Liver (tissue), 9 donors: ENCODE results near the gene DUT. TPM values are rescaled to one million over a fixed set of nuclear protein-coding genes. Genes with fewer than 3 reads are reported as not detected.

ENCODE experiments used
- DNase-seq: peaks from one replicate; pipeline ENCODE4 v3.0.0-alpha.2; 2017; ENCODE audit warnings: low spot score
- H3K27ac ChIP-seq, 2 donors: one replicate each; pipeline ENCODE4 v1.7.0; 2013; ENCODE audit warnings: inconsistent platforms in 2 of 2, low read length in 2 of 2, control low read depth in 1 of 2, low read depth in 1 of 2, mild to moderate bottlenecking in 1 of 2
- H3K27me3 ChIP-seq, 4 donors: one replicate each; pipeline versions ENCODE4 v1.6.1 to v1.7.0; 2013; ENCODE audit warnings: low read length in 3 of 4, inconsistent platforms in 1 of 4, mild to moderate bottlenecking in 1 of 4, moderate library complexity in 1 of 4; ENCODE audit not compliant: control insufficient read depth in 4 of 4, insufficient read depth in 4 of 4
- H3K36me3 ChIP-seq, 4 donors: one replicate each; pipeline versions ENCODE4 v1.6.1 to v1.7.0; 2013; ENCODE audit warnings: low read length in 3 of 4, mild to moderate bottlenecking in 3 of 4, low read depth in 1 of 4, moderate library complexity in 1 of 4; ENCODE audit not compliant: control insufficient read depth in 4 of 4, insufficient read depth in 3 of 4
- H3K4me1 ChIP-seq, 4 donors: one replicate each; pipeline versions ENCODE4 v1.6.1 to v1.7.0; 2013; ENCODE audit warnings: low read length in 3 of 4, mild to moderate bottlenecking in 3 of 4, moderate library complexity in 1 of 4; ENCODE audit not compliant: control insufficient read depth in 4 of 4, insufficient read depth in 4 of 4
- H3K4me3 ChIP-seq, 3 donors: one replicate each; pipeline versions ENCODE4 v1.6.1 to v1.7.0; 2013; ENCODE audit warnings: low read length in 3 of 3, control low read depth in 1 of 3, low read depth in 1 of 3, mild to moderate bottlenecking in 1 of 3
- H3K9ac ChIP-seq, 2 donors: one replicate each; pipeline ENCODE4 v1.7.0; 2013; ENCODE audit warnings: low read length in 2 of 2, mild to moderate bottlenecking in 2 of 2, moderate library complexity in 2 of 2, control low read depth in 1 of 2, low read depth in 1 of 2
- H3K9me3 ChIP-seq, 4 donors: one replicate each; pipeline versions ENCODE4 v1.6.1 to v1.7.0; 2013; ENCODE audit warnings: low read length in 3 of 4; ENCODE audit not compliant: control insufficient read depth in 4 of 4
- EGR1 ChIP-seq, 2 donors: IDR thresholded peaks; 2 replicates each; pipeline ENCODE4 v1.6.1; 2016 to 2018; ENCODE audit warnings: antibody characterized with exemption in 2 of 2, low read depth in 2 of 2
- FOXA1 ChIP-seq: IDR thresholded peaks from 2 replicates; pipeline ENCODE4 v1.6.1; 2016; ENCODE audit warnings: antibody characterized with exemption
- FOXA2 ChIP-seq: IDR thresholded peaks from 2 replicates; pipeline ENCODE4 v1.6.1; 2016; ENCODE audit warnings: antibody characterized with exemption
- GABPA ChIP-seq, 2 donors: IDR thresholded peaks in 1 of 2; conservative IDR thresholded peaks in 1 of 2; 2 replicates each; pipeline ENCODE4 v1.6.1; 2016; ENCODE audit warnings: antibody characterized with exemption in 2 of 2, mild to moderate bottlenecking in 1 of 2, moderate library complexity in 1 of 2
- HNF4A ChIP-seq, 2 donors: conservative IDR thresholded peaks; 2 replicates each; pipeline ENCODE4 v1.6.1; 2016; ENCODE audit warnings: antibody characterized with exemption in 2 of 2, mild to moderate bottlenecking in 2 of 2
- HNF4G ChIP-seq: IDR thresholded peaks from 2 replicates; pipeline ENCODE4 v1.6.1; 2016; ENCODE audit warnings: antibody characterized with exemption
- JUND ChIP-seq, 2 donors: IDR thresholded peaks; 2 replicates each; pipeline ENCODE4 v1.6.1; 2016; ENCODE audit warnings: antibody characterized with exemption in 2 of 2
- NR2F2 ChIP-seq: IDR thresholded peaks from 2 replicates; pipeline ENCODE4 v1.6.1; 2016; ENCODE audit warnings: antibody characterized with exemption
- RAD21 ChIP-seq, 2 donors: IDR thresholded peaks; 2 replicates each; pipeline ENCODE4 v1.6.1; 2016; ENCODE audit warnings: antibody characterized with exemption in 2 of 2, mild to moderate bottlenecking in 2 of 2
- RXRA ChIP-seq, 2 donors: IDR thresholded peaks; 2 replicates each; pipeline ENCODE4 v1.6.1; 2017 to 2018; ENCODE audit warnings: antibody characterized with exemption in 2 of 2, mild to moderate bottlenecking in 1 of 2
- SP1 ChIP-seq: IDR thresholded peaks from 2 replicates; pipeline ENCODE4 v1.6.1; 2018; ENCODE audit warnings: antibody characterized with exemption, mild to moderate bottlenecking
- TAF1 ChIP-seq: conservative IDR thresholded peaks from 2 replicates; pipeline ENCODE4 v1.6.1; 2016; ENCODE audit warnings: antibody characterized with exemption, mild to moderate bottlenecking
- YY1 ChIP-seq: IDR thresholded peaks from 2 replicates; pipeline ENCODE4 v1.6.1; 2016; ENCODE audit warnings: antibody characterized with exemption, mild to moderate bottlenecking
- WGBS: extraction: QIAGEN DNeasy Blood & Tissue Kit; methylation state at CpG from one replicate; pipeline ENCODE4 v1.1.7; 2013; 5-methylcytosine and 5-hydroxymethylcytosine counted together
- polyA plus RNA-seq, 2 donors: library from polyadenylated mRNA; stranded (reverse) in 1 of 2; unstranded in 1 of 2; fragments of 200-250 nt in 1 of 2; fragments of >200 nt in 1 of 2; fragmentation: Nextera tagmentation in 1 of 2; extraction: Ambion mirVana in 1 of 2; gene quantifications; one replicate each; pipeline versions ENCODE4 v1.2.1 to v1.2.3, GENCODE V29; 2013 to 2015
- total RNA-seq, 2 donors: library from RNA; depleted of rRNA; stranded (reverse); fragments of >200 nt; gene quantifications; one replicate each; pipeline ENCODE4 v1.2.3, GENCODE V29; 2014
- TF ChIP-seq, protein P1 (sequence below): IDR thresholded peaks from 2 replicates; pipeline ENCODE4 v1.6.1; 2016; ENCODE audit warnings: antibody characterized with exemption
- TF ChIP-seq, protein P2 (sequence below): IDR thresholded peaks from 2 replicates; pipeline ENCODE4 v1.6.1; 2016; ENCODE audit warnings: antibody characterized with exemption
- TF ChIP-seq, protein P3 (sequence below): fragments of 150-350 bp; IDR thresholded peaks from 2 replicates; pipeline ENCODE4 v1.5.1; 2017; ENCODE audit warnings: improper control_type of control experiment, low read depth, low read length; ENCODE audit not compliant: missing input control
- TF ChIP-seq, protein P4 (sequence below): IDR thresholded peaks from 2 replicates; pipeline ENCODE4 v1.6.1; 2016; ENCODE audit warnings: antibody characterized with exemption, mild to moderate bottlenecking
- TF ChIP-seq, protein P5 (sequence below): IDR thresholded peaks from 2 replicates; pipeline ENCODE4 v1.6.1; 2016; ENCODE audit warnings: antibody characterized with exemption
- donor health status: healthy.
- donor health status: healthy.
- donor health status: healthy.
- donor health status: healthy.
- donor health status: healthy.

The DUT gene
- total and polyA plus RNA-seq, 4 donors, result 12.8 to 58.7 (median 35.1) TPM

DNA sequence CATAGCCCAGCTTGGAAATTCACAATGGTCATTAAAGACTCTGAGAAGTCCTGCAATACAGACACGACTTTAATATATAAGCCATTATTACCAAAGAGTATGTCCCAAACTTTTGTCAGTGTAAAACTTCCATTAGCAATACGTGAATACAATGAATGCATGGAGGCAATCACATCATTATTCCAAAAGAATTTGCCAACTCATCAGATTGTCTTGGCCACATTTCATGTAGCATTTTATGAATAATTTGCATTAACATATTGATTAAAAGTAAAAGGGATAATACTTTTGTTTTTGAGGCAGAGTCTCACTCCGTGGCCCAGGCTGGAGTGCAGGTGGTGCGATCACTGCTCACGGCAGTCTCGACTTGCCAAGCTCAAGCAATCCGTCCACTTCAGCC lies 7.9 kb upstream of the DUT start:
- Histone ChIP-seq H3K27me3 (peaks cover 0 to under 1% (median 0%) of the 10 kb centered on the region in 4 donors), H3K9ac (no peak overlapping the region), H3K36me3 (no peaks in the 10 kb centered on the region), H3K27ac (no peak overlapping the region), H3K9me3 (no peaks in the 10 kb centered on the region), H3K4me3 (no peak overlapping the region), H3K4me1 (peaks cover 0 to 2% (median 0%) of the 10 kb centered on the region in 4 donors)
- WGBS, result 92% methylated on average over 7 of the region's 7 CpGs
- TF ChIP-seq, protein P1, sequence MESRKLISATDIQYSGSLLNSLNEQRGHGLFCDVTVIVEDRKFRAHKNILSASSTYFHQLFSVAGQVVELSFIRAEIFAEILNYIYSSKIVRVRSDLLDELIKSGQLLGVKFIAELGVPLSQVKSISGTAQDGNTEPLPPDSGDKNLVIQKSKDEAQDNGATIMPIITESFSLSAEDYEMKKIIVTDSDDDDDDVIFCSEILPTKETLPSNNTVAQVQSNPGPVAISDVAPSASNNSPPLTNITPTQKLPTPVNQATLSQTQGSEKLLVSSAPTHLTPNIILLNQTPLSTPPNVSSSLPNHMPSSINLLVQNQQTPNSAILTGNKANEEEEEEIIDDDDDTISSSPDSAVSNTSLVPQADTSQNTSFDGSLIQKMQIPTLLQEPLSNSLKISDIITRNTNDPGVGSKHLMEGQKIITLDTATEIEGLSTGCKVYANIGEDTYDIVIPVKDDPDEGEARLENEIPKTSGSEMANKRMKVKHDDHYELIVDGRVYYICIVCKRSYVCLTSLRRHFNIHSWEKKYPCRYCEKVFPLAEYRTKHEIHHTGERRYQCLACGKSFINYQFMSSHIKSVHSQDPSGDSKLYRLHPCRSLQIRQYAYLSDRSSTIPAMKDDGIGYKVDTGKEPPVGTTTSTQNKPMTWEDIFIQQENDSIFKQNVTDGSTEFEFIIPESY, result no peak
- TF ChIP-seq HNF4A (conservative IDR thresholded peaks at IDR 0.05) (no peak), YY1 (no peak), FOXA1 (no peak), TAF1 (no peak)
- no peak for DNase-seq

DNA sequence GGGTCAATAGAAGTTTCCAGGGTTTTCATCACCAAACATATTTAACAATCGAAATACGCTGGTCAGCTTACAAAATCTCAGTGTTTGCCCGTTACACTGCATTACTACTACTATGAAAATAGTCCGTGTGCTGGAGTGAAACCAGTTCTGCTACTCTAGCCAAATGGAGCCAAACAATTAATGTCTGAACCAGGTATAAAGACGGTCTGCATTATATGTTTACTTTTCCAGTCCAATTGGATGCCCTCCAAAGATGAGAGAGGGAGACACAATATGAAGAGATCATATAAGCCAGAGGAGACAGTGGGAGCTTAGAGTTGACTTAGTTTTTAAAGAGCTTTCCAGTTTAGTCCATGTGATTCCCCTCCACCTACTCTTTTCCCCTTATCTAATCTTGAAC lies 6.3 kb upstream of the DUT start:
- 65% methylated on average over 5 of the region's 5 CpGs for WGBS
- H3K4me3 ChIP-seq, result no peak overlapping the region
- H3K36me3 ChIP-seq, result no peaks in the 10 kb centered on the region
- no peaks in the 10 kb centered on the region for H3K9me3 ChIP-seq
- no peak overlapping the region for H3K9ac ChIP-seq
- H3K27ac ChIP-seq, result no peak overlapping the region
- no peaks in the 10 kb centered on the region for H3K27me3 ChIP-seq
- TF ChIP-seq NR2F2 (no peak), RXRA (IDR thresholded peaks at IDR 0.05) (no peak), YY1 (no peak), GABPA (IDR thresholded peaks at IDR 0.05 in 1 of 2, conservative IDR thresholded peaks at IDR 0.05 in 1 of 2) (no peak), FOXA2 (no peak), TAF1 (no peak), RAD21 (IDR thresholded peaks at IDR 0.05) (no peak), JUND (IDR thresholded peaks at IDR 0.05) (no peak), HNF4A (conservative IDR thresholded peaks at IDR 0.05) (no peak), EGR1 (IDR thresholded peaks at IDR 0.05; ENCODE audit: low read depth in 2 of 2) (no peak), HNF4G (no peak), SP1 (no peak), FOXA1 (no peak)
- TF ChIP-seq, protein P2, sequence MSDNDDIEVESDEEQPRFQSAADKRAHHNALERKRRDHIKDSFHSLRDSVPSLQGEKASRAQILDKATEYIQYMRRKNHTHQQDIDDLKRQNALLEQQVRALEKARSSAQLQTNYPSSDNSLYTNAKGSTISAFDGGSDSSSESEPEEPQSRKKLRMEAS, result no peak
- TF ChIP-seq, protein P1, result no peak
- TF ChIP-seq, protein P3, sequence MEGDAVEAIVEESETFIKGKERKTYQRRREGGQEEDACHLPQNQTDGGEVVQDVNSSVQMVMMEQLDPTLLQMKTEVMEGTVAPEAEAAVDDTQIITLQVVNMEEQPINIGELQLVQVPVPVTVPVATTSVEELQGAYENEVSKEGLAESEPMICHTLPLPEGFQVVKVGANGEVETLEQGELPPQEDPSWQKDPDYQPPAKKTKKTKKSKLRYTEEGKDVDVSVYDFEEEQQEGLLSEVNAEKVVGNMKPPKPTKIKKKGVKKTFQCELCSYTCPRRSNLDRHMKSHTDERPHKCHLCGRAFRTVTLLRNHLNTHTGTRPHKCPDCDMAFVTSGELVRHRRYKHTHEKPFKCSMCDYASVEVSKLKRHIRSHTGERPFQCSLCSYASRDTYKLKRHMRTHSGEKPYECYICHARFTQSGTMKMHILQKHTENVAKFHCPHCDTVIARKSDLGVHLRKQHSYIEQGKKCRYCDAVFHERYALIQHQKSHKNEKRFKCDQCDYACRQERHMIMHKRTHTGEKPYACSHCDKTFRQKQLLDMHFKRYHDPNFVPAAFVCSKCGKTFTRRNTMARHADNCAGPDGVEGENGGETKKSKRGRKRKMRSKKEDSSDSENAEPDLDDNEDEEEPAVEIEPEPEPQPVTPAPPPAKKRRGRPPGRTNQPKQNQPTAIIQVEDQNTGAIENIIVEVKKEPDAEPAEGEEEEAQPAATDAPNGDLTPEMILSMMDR, result no peak
- TF ChIP-seq, protein P4, sequence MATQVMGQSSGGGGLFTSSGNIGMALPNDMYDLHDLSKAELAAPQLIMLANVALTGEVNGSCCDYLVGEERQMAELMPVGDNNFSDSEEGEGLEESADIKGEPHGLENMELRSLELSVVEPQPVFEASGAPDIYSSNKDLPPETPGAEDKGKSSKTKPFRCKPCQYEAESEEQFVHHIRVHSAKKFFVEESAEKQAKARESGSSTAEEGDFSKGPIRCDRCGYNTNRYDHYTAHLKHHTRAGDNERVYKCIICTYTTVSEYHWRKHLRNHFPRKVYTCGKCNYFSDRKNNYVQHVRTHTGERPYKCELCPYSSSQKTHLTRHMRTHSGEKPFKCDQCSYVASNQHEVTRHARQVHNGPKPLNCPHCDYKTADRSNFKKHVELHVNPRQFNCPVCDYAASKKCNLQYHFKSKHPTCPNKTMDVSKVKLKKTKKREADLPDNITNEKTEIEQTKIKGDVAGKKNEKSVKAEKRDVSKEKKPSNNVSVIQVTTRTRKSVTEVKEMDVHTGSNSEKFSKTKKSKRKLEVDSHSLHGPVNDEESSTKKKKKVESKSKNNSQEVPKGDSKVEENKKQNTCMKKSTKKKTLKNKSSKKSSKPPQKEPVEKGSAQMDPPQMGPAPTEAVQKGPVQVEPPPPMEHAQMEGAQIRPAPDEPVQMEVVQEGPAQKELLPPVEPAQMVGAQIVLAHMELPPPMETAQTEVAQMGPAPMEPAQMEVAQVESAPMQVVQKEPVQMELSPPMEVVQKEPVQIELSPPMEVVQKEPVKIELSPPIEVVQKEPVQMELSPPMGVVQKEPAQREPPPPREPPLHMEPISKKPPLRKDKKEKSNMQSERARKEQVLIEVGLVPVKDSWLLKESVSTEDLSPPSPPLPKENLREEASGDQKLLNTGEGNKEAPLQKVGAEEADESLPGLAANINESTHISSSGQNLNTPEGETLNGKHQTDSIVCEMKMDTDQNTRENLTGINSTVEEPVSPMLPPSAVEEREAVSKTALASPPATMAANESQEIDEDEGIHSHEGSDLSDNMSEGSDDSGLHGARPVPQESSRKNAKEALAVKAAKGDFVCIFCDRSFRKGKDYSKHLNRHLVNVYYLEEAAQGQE, result no peak
- TF ChIP-seq, protein P5, sequence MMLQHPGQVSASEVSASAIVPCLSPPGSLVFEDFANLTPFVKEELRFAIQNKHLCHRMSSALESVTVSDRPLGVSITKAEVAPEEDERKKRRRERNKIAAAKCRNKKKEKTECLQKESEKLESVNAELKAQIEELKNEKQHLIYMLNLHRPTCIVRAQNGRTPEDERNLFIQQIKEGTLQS, result no peak
- peaks cover 0 to 2% (median 0%) of the 10 kb centered on the region in 4 donors for H3K4me1 ChIP-seq
- no peak for DNase-seq
